ENCODE measurements around the gene STRADA. TPM values are rescaled to one million over a fixed set of nuclear protein-coding genes. Genes with fewer than 3 reads are reported as not detected.

Gene STRADA
- total and polyA plus RNA-seq, 10 of the 15 experiments (the other 5 are each of a cell fraction or from before 2014, with no cell fraction given) = 13.3 to 54.1 (median 44.0) TPM

DNA sequence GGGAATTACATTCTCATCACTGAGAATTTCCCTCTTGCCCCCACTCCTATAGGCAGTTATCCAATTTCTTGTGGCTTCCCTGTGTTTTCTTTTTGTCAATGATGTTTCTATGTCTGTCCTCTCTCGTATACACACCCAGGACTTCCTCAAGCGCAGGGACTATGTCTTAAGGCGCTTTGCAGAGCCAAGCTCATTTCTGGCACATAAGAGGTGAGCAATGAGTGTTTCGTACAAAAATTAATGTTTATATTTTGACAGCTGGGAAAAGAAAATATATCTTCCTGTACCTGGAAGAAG, 33.3 kb upstream of the STRADA start:
- peaks cover 3% of the 10 kb centered on the region; the same call in 1 of the 2 replicates for H3K4me1 ChIP-seq (ENCODE audit: control insufficient read depth, insufficient read depth, low read length)
- intact Hi-C loops (cut with micrococcal nuclease; ENCODE audit: unreplicated experiment) = loop anchor here (5.0 to 10.0 kb wide), 2 partner anchors 67 to 150 kb away; partner anchors contain the start of genes MAP3K3 and SMARCD2
- TF ChIP-seq, protein P1, sequence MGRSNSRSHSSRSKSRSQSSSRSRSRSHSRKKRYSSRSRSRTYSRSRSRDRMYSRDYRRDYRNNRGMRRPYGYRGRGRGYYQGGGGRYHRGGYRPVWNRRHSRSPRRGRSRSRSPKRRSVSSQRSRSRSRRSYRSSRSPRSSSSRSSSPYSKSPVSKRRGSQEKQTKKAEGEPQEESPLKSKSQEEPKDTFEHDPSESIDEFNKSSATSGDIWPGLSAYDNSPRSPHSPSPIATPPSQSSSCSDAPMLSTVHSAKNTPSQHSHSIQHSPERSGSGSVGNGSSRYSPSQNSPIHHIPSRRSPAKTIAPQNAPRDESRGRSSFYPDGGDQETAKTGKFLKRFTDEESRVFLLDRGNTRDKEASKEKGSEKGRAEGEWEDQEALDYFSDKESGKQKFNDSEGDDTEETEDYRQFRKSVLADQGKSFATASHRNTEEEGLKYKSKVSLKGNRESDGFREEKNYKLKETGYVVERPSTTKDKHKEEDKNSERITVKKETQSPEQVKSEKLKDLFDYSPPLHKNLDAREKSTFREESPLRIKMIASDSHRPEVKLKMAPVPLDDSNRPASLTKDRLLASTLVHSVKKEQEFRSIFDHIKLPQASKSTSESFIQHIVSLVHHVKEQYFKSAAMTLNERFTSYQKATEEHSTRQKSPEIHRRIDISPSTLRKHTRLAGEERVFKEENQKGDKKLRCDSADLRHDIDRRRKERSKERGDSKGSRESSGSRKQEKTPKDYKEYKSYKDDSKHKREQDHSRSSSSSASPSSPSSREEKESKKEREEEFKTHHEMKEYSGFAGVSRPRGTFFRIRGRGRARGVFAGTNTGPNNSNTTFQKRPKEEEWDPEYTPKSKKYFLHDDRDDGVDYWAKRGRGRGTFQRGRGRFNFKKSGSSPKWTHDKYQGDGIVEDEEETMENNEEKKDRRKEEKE (IDR thresholded peaks at IDR 0.05) = no peak
- TF ChIP-seq SMAD1 (IDR thresholded peaks at IDR 0.05; ENCODE audit: low read depth, partially characterized antibody) (no peak), RFX5 (IDR thresholded peaks at IDR 0.05; ENCODE audit: low read depth, low read length) (no peak), PML (IDR thresholded peaks at IDR 0.05; ENCODE audit: low read length) (no peak), CREM (IDR thresholded peaks at IDR 0.05; ENCODE audit: low read depth) (no peak), ETV6 (conservative IDR thresholded peaks at IDR 0.05 in 1 of 2, IDR thresholded peaks at IDR 0.05 in 1 of 2; ENCODE audit: borderline replicate concordance in 1 of 2, low read depth in 1 of 2) (no peak), SMAD5 (IDR thresholded peaks at IDR 0.05; ENCODE audit: low read depth) (no peak)
- TF ChIP-seq, protein P2, sequence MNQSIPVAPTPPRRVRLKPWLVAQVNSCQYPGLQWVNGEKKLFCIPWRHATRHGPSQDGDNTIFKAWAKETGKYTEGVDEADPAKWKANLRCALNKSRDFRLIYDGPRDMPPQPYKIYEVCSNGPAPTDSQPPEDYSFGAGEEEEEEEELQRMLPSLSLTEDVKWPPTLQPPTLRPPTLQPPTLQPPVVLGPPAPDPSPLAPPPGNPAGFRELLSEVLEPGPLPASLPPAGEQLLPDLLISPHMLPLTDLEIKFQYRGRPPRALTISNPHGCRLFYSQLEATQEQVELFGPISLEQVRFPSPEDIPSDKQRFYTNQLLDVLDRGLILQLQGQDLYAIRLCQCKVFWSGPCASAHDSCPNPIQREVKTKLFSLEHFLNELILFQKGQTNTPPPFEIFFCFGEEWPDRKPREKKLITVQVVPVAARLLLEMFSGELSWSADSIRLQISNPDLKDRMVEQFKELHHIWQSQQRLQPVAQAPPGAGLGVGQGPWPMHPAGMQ (IDR thresholded peaks at IDR 0.05; ENCODE audit: borderline replicate concordance) = no peak
- TF ChIP-seq, protein P3, sequence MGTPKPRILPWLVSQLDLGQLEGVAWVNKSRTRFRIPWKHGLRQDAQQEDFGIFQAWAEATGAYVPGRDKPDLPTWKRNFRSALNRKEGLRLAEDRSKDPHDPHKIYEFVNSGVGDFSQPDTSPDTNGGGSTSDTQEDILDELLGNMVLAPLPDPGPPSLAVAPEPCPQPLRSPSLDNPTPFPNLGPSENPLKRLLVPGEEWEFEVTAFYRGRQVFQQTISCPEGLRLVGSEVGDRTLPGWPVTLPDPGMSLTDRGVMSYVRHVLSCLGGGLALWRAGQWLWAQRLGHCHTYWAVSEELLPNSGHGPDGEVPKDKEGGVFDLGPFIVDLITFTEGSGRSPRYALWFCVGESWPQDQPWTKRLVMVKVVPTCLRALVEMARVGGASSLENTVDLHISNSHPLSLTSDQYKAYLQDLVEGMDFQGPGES (IDR thresholded peaks at IDR 0.05) = no peak
- H3K4me2 ChIP-seq (ENCODE audit: control insufficient read depth, insufficient read depth) = peak overlapping the region; percentile 68
- peaks cover 0 to 7% of the 10 kb centered on the region in 2 experiments; a peak in 2 of 4 replicates for H3K36me3 ChIP-seq (ENCODE audit: control insufficient read depth in 2 of 2, insufficient read depth in 2 of 2, low read length in 1 of 2)
- H3K79me2 ChIP-seq (ENCODE audit: control insufficient read depth, insufficient read depth, low read length) = peaks cover 92% of the 10 kb centered on the region
- FAIRE-seq (no peak), ATAC-seq (no peak), DNase-seq (ENCODE audit: low read depth, low spot score) (no peak)
- H3K27ac ChIP-seq (ENCODE audit: control insufficient read depth, insufficient read depth) = peak overlapping the region; percentile 65
- no peaks in the 10 kb centered on the region for H3K27me3 ChIP-seq (replicated peaks in 1 of 2; ENCODE audit: control insufficient read depth in 2 of 2, insufficient read depth in 2 of 2, low read length in 1 of 2)
- TSS peak; percentile 54 for BruUV-seq (replicated peaks)
- SMC1A ChIA-PET (ENCODE audit: uncharacterized antibody, unreplicated experiment) = interaction anchor here (0.8 to 2.4 kb wide), 15 partner anchors 8 to 77 kb away, joined by 3 to 12 read pairs (median 4); partner anchors contain the start of genes FTSJ3, LIMD2 and STRADA
- RAD21 ChIA-PET (ENCODE audit: unreplicated experiment) = interaction anchor here (1.0 to 3.6 kb wide), 5 partner anchors 9 to 77 kb away, joined by 3 to 19 read pairs (median 6); no protein-coding TSS in a partner anchor
- 1% methylated on average over 4 of the region's 4 CpGs for WGBS (ENCODE audit: insufficient coverage, insufficient replicate concordance, low lambda C conversion rate, missing lambda C conversion rate)
- no peak overlapping the region for H2AFZ ChIP-seq (ENCODE audit: control insufficient read depth, low read depth, low read length)
- peak overlapping the region; percentile 100 for H3K4me3 ChIP-seq
- POLR2A ChIA-PET = interaction anchor here (0.5 to 6.1 kb wide), 14 partner anchors 9 to 621 kb away, joined by 3 to 49 read pairs (median 10); partner anchors contain the start of genes FTSJ3, PSMC5, SMARCD2 and STRADA
- in situ Hi-C loops (cut with MboI) = no loop called here
- CTCF ChIA-PET = interaction anchor here (0.6 to 2.5 kb wide), 12 partner anchors 8 to 349 kb away, joined by 3 to 7 read pairs (median 4); partner anchors contain the start of gene GH2
- H3K9ac ChIP-seq (ENCODE audit: control insufficient read depth, insufficient read depth, low read length) = peak overlapping the region; percentile 78
- H3K9me3 ChIP-seq (replicated peaks; ENCODE audit: control insufficient read depth, insufficient read depth, low read length) = no peaks in the 10 kb centered on the region
- H4K20me1 ChIP-seq (ENCODE audit: control insufficient read depth, insufficient read depth) = peaks cover 3% of the 10 kb centered on the region
